ENCODE measurements around the gene TRMT61B. TPM values are rescaled to one million over a fixed set of nuclear protein-coding genes. Genes with fewer than 3 reads are reported as not detected.
A peak's percentile ranks its signal among the peaks of the same experiment; 100 is the strongest.

Gene TRMT61B
- total RNA-seq, 2 donors from 2014 or later: 19.9 to 22.4 TPM

DNA sequence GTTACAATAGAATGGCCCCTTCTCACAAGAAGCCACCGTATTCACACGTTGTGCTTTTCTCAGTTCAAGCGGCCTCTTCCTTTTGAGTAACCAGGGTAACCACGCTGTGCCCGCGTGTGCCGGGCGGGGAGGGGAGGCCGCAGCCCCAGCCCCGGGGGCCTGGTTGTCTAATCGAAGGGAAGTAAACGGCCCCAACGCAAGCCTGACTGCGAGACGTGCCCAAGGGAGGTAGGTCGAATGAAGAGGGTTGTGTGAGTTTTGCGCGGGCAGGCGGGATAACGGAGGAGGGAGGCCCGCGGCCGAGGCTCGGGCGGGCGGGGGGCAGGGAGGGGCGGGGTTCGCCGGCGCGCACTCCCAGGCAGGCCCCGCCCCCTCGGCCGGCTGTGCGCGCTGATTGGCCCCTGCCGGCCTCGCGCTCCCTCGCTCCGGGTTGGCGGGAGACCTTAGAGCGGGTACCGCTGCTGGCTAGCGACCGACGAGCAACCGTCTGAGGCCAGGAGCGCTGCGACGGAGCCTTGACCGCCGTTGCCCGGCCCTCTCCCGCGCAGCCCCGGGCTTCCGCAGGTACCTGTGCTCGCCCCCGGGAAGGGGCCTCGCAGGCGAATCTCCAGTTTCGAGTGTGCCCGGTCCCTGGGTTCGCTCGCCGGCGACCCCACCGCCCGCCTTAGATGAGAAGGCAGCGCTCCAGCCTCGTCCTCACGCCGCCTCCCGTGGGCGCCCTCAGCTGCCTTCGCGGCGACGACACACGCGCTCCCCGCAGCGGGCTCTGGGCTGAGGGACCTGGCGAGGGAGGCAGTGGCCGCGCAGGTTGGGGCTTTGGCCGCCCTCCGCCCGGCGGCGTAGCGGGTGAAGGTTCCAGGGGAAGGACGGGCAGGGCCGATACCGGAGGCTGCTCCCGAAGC is 59.5 kb downstream of the TRMT61B start, which contains the start of gene SPDYA:
Gene SPDYA, plus strand, starts transcription at position 451 of the 902 bp plus-strand sequence. CDS start 5,181 bp downstream, outside the sequence.
- Mint-ChIP-seq H3K36me3 (ENCODE audit: low read depth) (peaks cover 17% of the 10 kb centered on the region), H3K4me1 (no peaks in the 10 kb centered on the region), H3K4me3 (peak within 1 kb of the TSS; percentile 45), H3K27ac (no peak within 1 kb of the TSS), H3K27me3 (ENCODE audit: insufficient read depth) (peaks cover 26% of the 10 kb centered on the region), H3K9me3 (peaks cover 4% of the 10 kb centered on the region)
- Histone ChIP-seq H3K4me3 (ENCODE audit: low read length) (peak within 1 kb of the TSS; percentile 78), H3K27me3 (ENCODE audit: control insufficient read depth, insufficient read depth, low read length, poor library complexity, severe bottlenecking) (peaks cover 9% of the 10 kb centered on the region), H3K4me1 (ENCODE audit: control insufficient read depth, insufficient read depth, low read length) (no peaks in the 10 kb centered on the region), H3K9ac (ENCODE audit: extremely low read depth, low read length, poor library complexity, severe bottlenecking) (peak within 1 kb of the TSS; percentile 31), H3K27ac (ENCODE audit: low read depth, low read length) (peak within 1 kb of the TSS; percentile 61), H3K9me3 (ENCODE audit: control insufficient read depth, low read length) (no peaks in the 10 kb centered on the region), H3K36me3 (ENCODE audit: control insufficient read depth, insufficient read depth, low read length) (peaks cover 7% of the 10 kb centered on the region)
- 18 to 42% methylated on average over 43 to 97 of the region's 97 CpGs for WGBS, 2 experiments (ENCODE audit: insufficient coverage in 1 of 2, insufficient read length in 1 of 2)
- TF ChIP-seq, protein P1, sequence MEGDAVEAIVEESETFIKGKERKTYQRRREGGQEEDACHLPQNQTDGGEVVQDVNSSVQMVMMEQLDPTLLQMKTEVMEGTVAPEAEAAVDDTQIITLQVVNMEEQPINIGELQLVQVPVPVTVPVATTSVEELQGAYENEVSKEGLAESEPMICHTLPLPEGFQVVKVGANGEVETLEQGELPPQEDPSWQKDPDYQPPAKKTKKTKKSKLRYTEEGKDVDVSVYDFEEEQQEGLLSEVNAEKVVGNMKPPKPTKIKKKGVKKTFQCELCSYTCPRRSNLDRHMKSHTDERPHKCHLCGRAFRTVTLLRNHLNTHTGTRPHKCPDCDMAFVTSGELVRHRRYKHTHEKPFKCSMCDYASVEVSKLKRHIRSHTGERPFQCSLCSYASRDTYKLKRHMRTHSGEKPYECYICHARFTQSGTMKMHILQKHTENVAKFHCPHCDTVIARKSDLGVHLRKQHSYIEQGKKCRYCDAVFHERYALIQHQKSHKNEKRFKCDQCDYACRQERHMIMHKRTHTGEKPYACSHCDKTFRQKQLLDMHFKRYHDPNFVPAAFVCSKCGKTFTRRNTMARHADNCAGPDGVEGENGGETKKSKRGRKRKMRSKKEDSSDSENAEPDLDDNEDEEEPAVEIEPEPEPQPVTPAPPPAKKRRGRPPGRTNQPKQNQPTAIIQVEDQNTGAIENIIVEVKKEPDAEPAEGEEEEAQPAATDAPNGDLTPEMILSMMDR (conservative IDR thresholded peaks at IDR 0.05): no peak
- DNase-seq: peak; percentile 93

DNA sequence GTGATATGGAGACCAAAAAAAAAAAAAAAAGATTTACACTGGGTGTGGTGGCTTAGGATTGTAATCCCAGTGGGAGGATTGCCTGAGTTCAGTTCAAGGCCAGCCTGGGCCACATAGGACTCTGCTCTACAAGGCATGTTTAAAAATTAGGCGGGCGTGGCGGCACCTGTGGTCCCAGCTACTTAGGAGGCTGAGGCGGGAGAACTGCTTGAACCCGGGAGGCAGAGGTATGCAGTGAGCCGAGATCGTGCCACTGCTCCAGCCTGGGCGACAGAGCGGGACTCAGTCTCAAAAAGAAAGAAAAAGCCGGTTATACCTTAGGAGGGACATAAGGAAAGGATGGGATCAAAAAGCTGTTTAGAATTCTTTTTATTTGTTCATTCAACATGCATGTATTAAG is 60.2 kb downstream of the TRMT61B start:
- H3K9me3 Mint-ChIP-seq: peaks cover 4% of the 10 kb centered on the region
- no peak overlapping the region for H3K27ac ChIP-seq (ENCODE audit: low read depth, low read length)
- TF ChIP-seq, protein P1 (conservative IDR thresholded peaks at IDR 0.05): no peak
- peak overlapping the region; percentile 78 for H3K4me3 ChIP-seq (ENCODE audit: low read length)
- H3K9me3 ChIP-seq (ENCODE audit: control insufficient read depth, low read length): no peaks in the 10 kb centered on the region
- H3K9ac ChIP-seq (ENCODE audit: extremely low read depth, low read length, poor library complexity, severe bottlenecking): no peak overlapping the region
- no peaks in the 10 kb centered on the region for H3K4me1 Mint-ChIP-seq
- no peak overlapping the region for H3K27ac Mint-ChIP-seq
- 76 to 84% methylated on average over 5 to 10 of the region's 10 CpGs for WGBS, 2 experiments (ENCODE audit: insufficient coverage in 1 of 2, insufficient read length in 1 of 2)
- peaks cover 9% of the 10 kb centered on the region for H3K27me3 ChIP-seq (ENCODE audit: control insufficient read depth, insufficient read depth, low read length, poor library complexity, severe bottlenecking)
- peak overlapping the region; percentile 45 for H3K4me3 Mint-ChIP-seq
- DNase-seq: peak; percentile 44
- H3K36me3 ChIP-seq (ENCODE audit: control insufficient read depth, insufficient read depth, low read length): peaks cover 13% of the 10 kb centered on the region
- H3K27me3 Mint-ChIP-seq (ENCODE audit: insufficient read depth): peaks cover 26% of the 10 kb centered on the region
- peaks cover 24% of the 10 kb centered on the region for H3K36me3 Mint-ChIP-seq (ENCODE audit: low read depth)
- no peaks in the 10 kb centered on the region for H3K4me1 ChIP-seq (ENCODE audit: control insufficient read depth, insufficient read depth, low read length)

DNA sequence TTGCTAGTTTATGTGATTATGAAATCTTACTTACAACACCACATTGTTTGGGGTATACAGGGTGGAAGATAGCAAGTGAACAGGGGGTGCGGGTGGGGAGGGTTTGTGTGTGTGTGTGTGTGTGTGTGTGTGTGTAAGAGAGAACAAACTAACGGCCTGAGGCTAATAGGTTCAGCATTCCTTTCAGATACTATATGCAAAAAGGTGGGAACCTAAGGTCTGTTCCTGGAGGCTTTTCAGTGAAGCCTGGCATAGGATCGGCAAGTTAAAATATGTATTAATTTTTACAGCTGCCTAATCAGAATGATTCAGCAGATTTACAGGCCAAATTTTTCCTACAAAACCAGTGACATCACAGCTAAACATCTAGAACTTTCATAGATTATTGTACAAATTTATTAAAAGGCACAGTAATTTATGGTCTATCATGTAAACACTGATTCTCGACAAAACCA is 67.1 kb downstream of the TRMT61B start:
- no peak overlapping the region for H3K4me3 ChIP-seq (ENCODE audit: low read length)
- Mint-ChIP-seq H3K27me3 (ENCODE audit: insufficient read depth) (no peaks in the 10 kb centered on the region), H3K27ac (peak overlapping the region; percentile 36), H3K36me3 (ENCODE audit: low read depth) (peaks cover 72% of the 10 kb centered on the region), H3K4me1 (no peaks in the 10 kb centered on the region), H3K9me3 (no peaks in the 10 kb centered on the region), H3K4me3 (no peak overlapping the region)
- no peaks in the 10 kb centered on the region for H3K9me3 ChIP-seq (ENCODE audit: control insufficient read depth, low read length)
- H3K27ac ChIP-seq (ENCODE audit: low read depth, low read length): no peak overlapping the region
- peaks cover 69% of the 10 kb centered on the region for H3K36me3 ChIP-seq (ENCODE audit: control insufficient read depth, insufficient read depth, low read length)
- no peak overlapping the region for H3K9ac ChIP-seq (ENCODE audit: extremely low read depth, low read length, poor library complexity, severe bottlenecking)
- 92% methylated on average over 4 of the region's 4 CpGs; no CpG with 5 or more reads in 1 of the 2 experiments for WGBS, 2 experiments (ENCODE audit: insufficient coverage in 1 of 2, insufficient read length in 1 of 2)
- DNase-seq: no peak
- TF ChIP-seq, protein P1 (conservative IDR thresholded peaks at IDR 0.05): no peak
- H3K4me1 ChIP-seq (ENCODE audit: control insufficient read depth, insufficient read depth, low read length): no peaks in the 10 kb centered on the region
- H3K27me3 ChIP-seq (ENCODE audit: control insufficient read depth, insufficient read depth, low read length, poor library complexity, severe bottlenecking): no peaks in the 10 kb centered on the region

Measured in endodermal cell (in vitro differentiated cells).